ENCODE data around the gene CECR2. TPM values are rescaled to one million over a fixed set of nuclear protein-coding genes. Genes with fewer than 3 reads are reported as not detected.

CECR2 gene
- total RNA-seq, 1 experiment from 2014 or later: 4.1 TPM

- intact Hi-C loops (cut with micrococcal nuclease; ENCODE audit: unreplicated experiment): no loop called here
- Histone ChIP-seq H3K27ac (ENCODE audit: low read depth, low read length, poor library complexity, severe bottlenecking) (no peak overlapping the region), H3K4me1 (ENCODE audit: insufficient read depth, low read length, poor library complexity, severe bottlenecking) (no peaks in the 10 kb centered on the region), H3K27me3 (replicated peaks; ENCODE audit: insufficient read depth, low read depth, low read length, poor library complexity) (no peaks in the 10 kb centered on the region), H3K36me3 (ENCODE audit: insufficient read depth, low read length, poor library complexity, severe bottlenecking) (peaks cover 38% of the 10 kb centered on the region), H3K4me3 (ENCODE audit: low read depth, low read length, poor library complexity, severe bottlenecking) (no peak overlapping the region), H3K9me3 (ENCODE audit: low read depth, low read length, poor library complexity, severe bottlenecking) (no peaks in the 10 kb centered on the region)
- ChIA-PET CTCF (interaction anchor here (0.6 kb wide), 1 partner anchor 12 kb away, joined by 4 read pairs; no protein-coding TSS in a partner anchor), POLR2A (ENCODE audit: low non-redundant PET) (interaction anchor here (0.7 kb wide), 1 partner anchor 174 kb away, joined by 11 read pairs; no protein-coding TSS in a partner anchor)
- TSS peak; percentile 82 for BruUV-seq (replicated peaks)
- no peak for DNase-seq (ENCODE audit: low spot score)
- TF ChIP-seq EZH2 (IDR thresholded peaks at IDR 0.05; ENCODE audit: borderline replicate concordance, low read depth, low read length, poor library complexity, severe bottlenecking) (no peak), CTCF (conservative IDR thresholded peaks at IDR 0.05; ENCODE audit: low read depth, low read length) (no peak)
These were observed 222.9 kb downstream of the CECR2 start for GRCh38 chr22:17592201-17592600.

- H3K9me3 ChIP-seq (ENCODE audit: low read depth, low read length, poor library complexity, severe bottlenecking): no peaks in the 10 kb centered on the region
- intact Hi-C loops (cut with micrococcal nuclease; ENCODE audit: unreplicated experiment): no loop called here
- no peak overlapping the region for H3K4me3 ChIP-seq (ENCODE audit: low read depth, low read length, poor library complexity, severe bottlenecking)
- ChIA-PET POLR2A (ENCODE audit: low non-redundant PET) (no interaction called here), CTCF (no interaction called here)
- no peak for DNase-seq (ENCODE audit: low spot score)
- no peaks in the 10 kb centered on the region for H3K4me1 ChIP-seq (ENCODE audit: insufficient read depth, low read length, poor library complexity, severe bottlenecking)
- no peaks in the 10 kb centered on the region for H3K27me3 ChIP-seq (replicated peaks; ENCODE audit: insufficient read depth, low read depth, low read length, poor library complexity)
- H3K27ac ChIP-seq (ENCODE audit: low read depth, low read length, poor library complexity, severe bottlenecking): no peak overlapping the region
- no peak for TF ChIP-seq CTCF (conservative IDR thresholded peaks at IDR 0.05; ENCODE audit: low read depth, low read length)
- TF ChIP-seq EZH2 (IDR thresholded peaks at IDR 0.05; ENCODE audit: borderline replicate concordance, low read depth, low read length, poor library complexity, severe bottlenecking): no peak
- BruUV-seq (replicated peaks): no TSS peak
- peaks cover 63% of the 10 kb centered on the region for H3K36me3 ChIP-seq (ENCODE audit: insufficient read depth, low read length, poor library complexity, severe bottlenecking)
These were observed 227.0 kb downstream of the CECR2 start for GRCh38 chr22:17596226-17596625.

DNA sequence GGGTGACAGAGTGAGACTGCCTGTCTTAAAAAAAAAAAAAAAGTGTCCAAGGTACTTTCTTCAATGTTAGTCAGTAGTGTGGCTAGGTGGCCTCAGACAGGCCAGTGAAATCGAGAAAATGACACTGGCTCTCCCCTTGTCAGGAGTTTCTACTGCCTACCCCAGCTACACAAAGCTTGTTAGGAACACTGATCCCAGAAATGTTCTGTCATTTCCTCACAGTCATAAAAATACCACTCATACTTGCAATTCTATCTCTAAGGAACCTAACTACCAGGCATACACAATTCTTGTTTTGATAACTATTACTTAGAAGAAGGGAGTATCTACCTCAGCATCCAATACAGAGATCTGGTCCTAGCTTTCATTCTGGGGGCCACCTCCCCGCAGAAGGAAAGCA, 228.0 kb downstream of the CECR2 start:
- CTCF ChIA-PET: no interaction called here
- intact Hi-C loops (cut with micrococcal nuclease; ENCODE audit: unreplicated experiment): no loop called here
- TF ChIP-seq EZH2 (IDR thresholded peaks at IDR 0.05; ENCODE audit: borderline replicate concordance, low read depth, low read length, poor library complexity, severe bottlenecking): no peak
- no peak for TF ChIP-seq CTCF (conservative IDR thresholded peaks at IDR 0.05; ENCODE audit: low read depth, low read length)
- POLR2A ChIA-PET (ENCODE audit: low non-redundant PET): no interaction called here
- no peak for DNase-seq (ENCODE audit: low spot score)
- no peaks in the 10 kb centered on the region for H3K4me1 ChIP-seq (ENCODE audit: insufficient read depth, low read length, poor library complexity, severe bottlenecking)
- no peaks in the 10 kb centered on the region for H3K9me3 ChIP-seq (ENCODE audit: low read depth, low read length, poor library complexity, severe bottlenecking)
- no peak overlapping the region for H3K27ac ChIP-seq (ENCODE audit: low read depth, low read length, poor library complexity, severe bottlenecking)
- no peak overlapping the region for H3K4me3 ChIP-seq (ENCODE audit: low read depth, low read length, poor library complexity, severe bottlenecking)
- H3K27me3 ChIP-seq (replicated peaks; ENCODE audit: insufficient read depth, low read depth, low read length, poor library complexity): no peaks in the 10 kb centered on the region
- BruUV-seq (replicated peaks): no TSS peak
- peaks cover 54% of the 10 kb centered on the region for H3K36me3 ChIP-seq (ENCODE audit: insufficient read depth, low read length, poor library complexity, severe bottlenecking)

Measured in A673 (cell line).